Measurements from ENCODE around the gene SENP5. TPM values are rescaled to one million over a fixed set of nuclear protein-coding genes. Genes with fewer than 3 reads are reported as not detected.

SENP5 gene
- total and polyA plus RNA-seq, 2 of the 8 experiments (the other 6 are each of a cell fraction or from before 2014, with no cell fraction given): 6.7 to 27.3 TPM

DNA sequence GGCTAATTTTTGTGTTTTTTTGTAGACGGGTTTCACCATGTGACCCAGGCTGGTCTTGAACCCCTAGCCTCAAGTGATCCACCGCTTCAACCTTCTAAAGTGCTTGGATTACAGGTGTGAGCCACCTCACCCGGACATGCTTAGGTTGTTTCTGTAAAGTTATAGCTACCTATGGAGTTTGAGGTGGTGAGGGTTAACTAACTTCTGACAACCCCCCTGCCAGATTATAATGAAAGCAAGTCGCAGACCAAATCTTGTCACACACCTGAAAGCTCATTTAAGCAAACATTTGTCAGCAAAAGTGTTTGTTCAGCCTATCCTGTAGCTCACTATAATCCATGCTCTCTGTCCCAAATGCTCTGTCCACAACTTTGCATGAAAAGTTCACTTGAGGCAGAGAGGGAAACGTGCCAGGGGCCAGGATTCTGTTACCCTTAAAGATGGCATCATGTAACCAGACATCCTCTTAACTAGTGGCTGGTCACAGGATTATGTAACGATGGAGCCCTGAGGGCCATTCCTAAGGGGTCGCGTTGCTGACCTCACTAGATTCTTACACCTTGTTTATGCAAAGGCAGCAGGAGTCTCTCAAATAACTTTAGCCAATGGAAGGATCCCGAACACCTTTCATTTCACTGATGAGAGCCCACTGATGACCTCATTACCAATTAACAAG lies 24.1 kb upstream of the SENP5 start (continued):
- TF ChIP-seq, protein P1, sequence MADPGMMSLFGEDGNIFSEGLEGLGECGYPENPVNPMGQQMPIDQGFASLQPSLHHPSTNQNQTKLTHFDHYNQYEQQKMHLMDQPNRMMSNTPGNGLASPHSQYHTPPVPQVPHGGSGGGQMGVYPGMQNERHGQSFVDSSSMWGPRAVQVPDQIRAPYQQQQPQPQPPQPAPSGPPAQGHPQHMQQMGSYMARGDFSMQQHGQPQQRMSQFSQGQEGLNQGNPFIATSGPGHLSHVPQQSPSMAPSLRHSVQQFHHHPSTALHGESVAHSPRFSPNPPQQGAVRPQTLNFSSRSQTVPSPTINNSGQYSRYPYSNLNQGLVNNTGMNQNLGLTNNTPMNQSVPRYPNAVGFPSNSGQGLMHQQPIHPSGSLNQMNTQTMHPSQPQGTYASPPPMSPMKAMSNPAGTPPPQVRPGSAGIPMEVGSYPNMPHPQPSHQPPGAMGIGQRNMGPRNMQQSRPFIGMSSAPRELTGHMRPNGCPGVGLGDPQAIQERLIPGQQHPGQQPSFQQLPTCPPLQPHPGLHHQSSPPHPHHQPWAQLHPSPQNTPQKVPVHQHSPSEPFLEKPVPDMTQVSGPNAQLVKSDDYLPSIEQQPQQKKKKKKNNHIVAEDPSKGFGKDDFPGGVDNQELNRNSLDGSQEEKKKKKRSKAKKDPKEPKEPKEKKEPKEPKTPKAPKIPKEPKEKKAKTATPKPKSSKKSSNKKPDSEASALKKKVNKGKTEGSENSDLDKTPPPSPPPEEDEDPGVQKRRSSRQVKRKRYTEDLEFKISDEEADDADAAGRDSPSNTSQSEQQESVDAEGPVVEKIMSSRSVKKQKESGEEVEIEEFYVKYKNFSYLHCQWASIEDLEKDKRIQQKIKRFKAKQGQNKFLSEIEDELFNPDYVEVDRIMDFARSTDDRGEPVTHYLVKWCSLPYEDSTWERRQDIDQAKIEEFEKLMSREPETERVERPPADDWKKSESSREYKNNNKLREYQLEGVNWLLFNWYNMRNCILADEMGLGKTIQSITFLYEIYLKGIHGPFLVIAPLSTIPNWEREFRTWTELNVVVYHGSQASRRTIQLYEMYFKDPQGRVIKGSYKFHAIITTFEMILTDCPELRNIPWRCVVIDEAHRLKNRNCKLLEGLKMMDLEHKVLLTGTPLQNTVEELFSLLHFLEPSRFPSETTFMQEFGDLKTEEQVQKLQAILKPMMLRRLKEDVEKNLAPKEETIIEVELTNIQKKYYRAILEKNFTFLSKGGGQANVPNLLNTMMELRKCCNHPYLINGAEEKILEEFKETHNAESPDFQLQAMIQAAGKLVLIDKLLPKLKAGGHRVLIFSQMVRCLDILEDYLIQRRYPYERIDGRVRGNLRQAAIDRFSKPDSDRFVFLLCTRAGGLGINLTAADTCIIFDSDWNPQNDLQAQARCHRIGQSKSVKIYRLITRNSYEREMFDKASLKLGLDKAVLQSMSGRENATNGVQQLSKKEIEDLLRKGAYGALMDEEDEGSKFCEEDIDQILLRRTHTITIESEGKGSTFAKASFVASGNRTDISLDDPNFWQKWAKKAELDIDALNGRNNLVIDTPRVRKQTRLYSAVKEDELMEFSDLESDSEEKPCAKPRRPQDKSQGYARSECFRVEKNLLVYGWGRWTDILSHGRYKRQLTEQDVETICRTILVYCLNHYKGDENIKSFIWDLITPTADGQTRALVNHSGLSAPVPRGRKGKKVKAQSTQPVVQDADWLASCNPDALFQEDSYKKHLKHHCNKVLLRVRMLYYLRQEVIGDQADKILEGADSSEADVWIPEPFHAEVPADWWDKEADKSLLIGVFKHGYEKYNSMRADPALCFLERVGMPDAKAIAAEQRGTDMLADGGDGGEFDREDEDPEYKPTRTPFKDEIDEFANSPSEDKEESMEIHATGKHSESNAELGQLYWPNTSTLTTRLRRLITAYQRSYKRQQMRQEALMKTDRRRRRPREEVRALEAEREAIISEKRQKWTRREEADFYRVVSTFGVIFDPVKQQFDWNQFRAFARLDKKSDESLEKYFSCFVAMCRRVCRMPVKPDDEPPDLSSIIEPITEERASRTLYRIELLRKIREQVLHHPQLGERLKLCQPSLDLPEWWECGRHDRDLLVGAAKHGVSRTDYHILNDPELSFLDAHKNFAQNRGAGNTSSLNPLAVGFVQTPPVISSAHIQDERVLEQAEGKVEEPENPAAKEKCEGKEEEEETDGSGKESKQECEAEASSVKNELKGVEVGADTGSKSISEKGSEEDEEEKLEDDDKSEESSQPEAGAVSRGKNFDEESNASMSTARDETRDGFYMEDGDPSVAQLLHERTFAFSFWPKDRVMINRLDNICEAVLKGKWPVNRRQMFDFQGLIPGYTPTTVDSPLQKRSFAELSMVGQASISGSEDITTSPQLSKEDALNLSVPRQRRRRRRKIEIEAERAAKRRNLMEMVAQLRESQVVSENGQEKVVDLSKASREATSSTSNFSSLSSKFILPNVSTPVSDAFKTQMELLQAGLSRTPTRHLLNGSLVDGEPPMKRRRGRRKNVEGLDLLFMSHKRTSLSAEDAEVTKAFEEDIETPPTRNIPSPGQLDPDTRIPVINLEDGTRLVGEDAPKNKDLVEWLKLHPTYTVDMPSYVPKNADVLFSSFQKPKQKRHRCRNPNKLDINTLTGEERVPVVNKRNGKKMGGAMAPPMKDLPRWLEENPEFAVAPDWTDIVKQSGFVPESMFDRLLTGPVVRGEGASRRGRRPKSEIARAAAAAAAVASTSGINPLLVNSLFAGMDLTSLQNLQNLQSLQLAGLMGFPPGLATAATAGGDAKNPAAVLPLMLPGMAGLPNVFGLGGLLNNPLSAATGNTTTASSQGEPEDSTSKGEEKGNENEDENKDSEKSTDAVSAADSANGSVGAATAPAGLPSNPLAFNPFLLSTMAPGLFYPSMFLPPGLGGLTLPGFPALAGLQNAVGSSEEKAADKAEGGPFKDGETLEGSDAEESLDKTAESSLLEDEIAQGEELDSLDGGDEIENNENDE (IDR thresholded peaks at IDR 0.05; ENCODE audit: insufficient replicate concordance, low read length): no peak
- TF ChIP-seq EGR1 (IDR thresholded peaks at IDR 0.05; ENCODE audit: borderline replicate concordance, low read depth, low read length) (no peak), CHD1 (IDR thresholded peaks at IDR 0.05; ENCODE audit: low read depth, low read length) (no peak)
